K562 (cell line): ENCODE measurements around the gene FETUB. TPM values are rescaled to one million over a fixed set of nuclear protein-coding genes. Genes with fewer than 3 reads are reported as not detected.

Experiments used
- ATAC-seq: fragments of 200-7000 bp; cut with Tn5 transposase; 3 replicates; pipeline ENCODE4 v1.9.1; 2020; ENCODE audit warnings: moderate library complexity
- BruUV-seq: library from RNA; stranded (reverse); fragments of 400-500 nt; replicated peaks from 2 replicates; lab custom pipeline; 2021; lab: Mats Ljungman, UMichigan
- CTCF ChIA-PET: fragments of 300-600 bp; formaldehyde crosslinking; extraction: SDS; loops from one replicate; lab custom pipeline; 2021; ENCODE audit warnings: low intra/inter-chr PET ratio; lab: Yijun Ruan, JAX
- POLR2A ChIA-PET: fragments of 300-600, 350-650 bp; sonication (Branson Sonifier 250); formaldehyde crosslinking; extraction: SDS; loops from one replicate; lab custom pipeline; 2021; ENCODE audit warnings: antibody characterized with exemption, inconsistent platforms; lab: Yijun Ruan, JAX
- DNase-seq, 4 experiments: peaks; one replicate each; pipeline versions ENCODE4 v3.0.0 to v3.0.0-alpha.2; 2011 to 2018; ENCODE audit warnings: low spot score in 3 of 4, mixed read lengths in 3 of 4; ENCODE audit errors: extremely low read depth in 1 of 4
- FAIRE-seq: peaks from 2 replicates; lab custom pipeline; 2011; peaks lifted over from hg19 to GRCh38; lab: Jason Lieb, UNC
- H2AFZ ChIP-seq: 2 replicates; pipeline ENCODE4 v1.6.0; 2011; ENCODE audit warnings: low read depth, low read length, control low read depth, inconsistent platforms
- H3K27ac ChIP-seq: fragments of 200-600 bp; 3 replicates; pipeline ENCODE4 v1.8.0; 2011; ENCODE audit warnings: low read depth, mild to moderate bottlenecking, control low read depth, inconsistent platforms, low read length, moderate library complexity, mixed read lengths; ENCODE audit errors: extremely low read depth
- H3K27me3 ChIP-seq, 2 experiments: fragments of 300-600 bp in 1 of 2; 2 replicates in 1 of 2; 3 replicates in 1 of 2; pipeline versions ENCODE4 v1.6.0 to v1.8.0; 2011; ENCODE audit warnings: inconsistent platforms in 2 of 2, low read length in 2 of 2, mild to moderate bottlenecking in 1 of 2, mixed read lengths in 1 of 2, moderate library complexity in 1 of 2; ENCODE audit not compliant: control insufficient read depth in 2 of 2, insufficient read depth in 2 of 2
- H3K36me3 ChIP-seq: fragments of 300-600 bp; 3 replicates; pipeline ENCODE4 v1.8.0; 2011; ENCODE audit warnings: mild to moderate bottlenecking, low read length, inconsistent platforms; ENCODE audit not compliant: control insufficient read depth, insufficient read depth
- H3K4me1 ChIP-seq, 2 experiments: fragments of 200-600 bp in 1 of 2; replicated peaks in 1 of 2; 2 replicates in 1 of 2; 3 replicates in 1 of 2; pipeline versions ENCODE4 v1.5.1 to v1.8.0; 2011; ENCODE audit warnings: inconsistent platforms in 2 of 2, low read length in 2 of 2, mild to moderate bottlenecking in 1 of 2, mixed read lengths in 1 of 2, moderate library complexity in 1 of 2; ENCODE audit not compliant: control insufficient read depth in 2 of 2, insufficient read depth in 2 of 2
- H3K4me2 ChIP-seq: 2 replicates; pipeline ENCODE4 v1.6.1; 2011; ENCODE audit warnings: low read length, control low read depth, inconsistent platforms, mixed read lengths; ENCODE audit not compliant: insufficient read depth
- H3K4me3 ChIP-seq: fragments of 200-600 bp; sonication (generic), shearing (Covaris generic); 2 replicates; pipeline ENCODE4 v1.5.1; 2016; ENCODE audit warnings: control low read depth, inconsistent platforms
- H3K79me2 ChIP-seq: fragments of 200-600 bp; 3 replicates; pipeline ENCODE4 v1.8.0; 2011; ENCODE audit warnings: low read length, inconsistent platforms; ENCODE audit not compliant: control insufficient read depth, insufficient read depth
- H3K9ac ChIP-seq, 2 experiments: 2 replicates each; pipeline versions ENCODE4 v1.6.0 to v1.6.1; 2011; ENCODE audit warnings: low read depth in 2 of 2, low read length in 2 of 2, control low read depth in 1 of 2, inconsistent platforms in 1 of 2, mild to moderate bottlenecking in 1 of 2, mixed read lengths in 1 of 2; ENCODE audit not compliant: insufficient read depth in 1 of 2
- H3K9me1 ChIP-seq: one replicate; pipeline ENCODE4 v1.6.0; 2011; ENCODE audit warnings: inconsistent platforms, mild to moderate bottlenecking, low read length, moderate library complexity; ENCODE audit not compliant: control insufficient read depth, insufficient read depth
- H3K9me3 ChIP-seq: replicated peaks from 2 replicates; pipeline ENCODE4 v1.5.1; 2011; ENCODE audit warnings: low read depth, low read length, inconsistent platforms; ENCODE audit not compliant: control insufficient read depth, insufficient read depth
- H4K20me1 ChIP-seq: replicated peaks from 2 replicates; pipeline ENCODE4 v1.6.1; 2011; ENCODE audit warnings: low read length, inconsistent platforms, mixed read lengths; ENCODE audit not compliant: control insufficient read depth, insufficient read depth
- BCL6 ChIP-seq: fragments of 250-450 bp; sonication (Bioruptor Pico); IDR thresholded peaks from 2 replicates; pipeline ENCODE4 v1.4.0; 2020
- BMI1 ChIP-seq: fragments of 150-350 bp; IDR thresholded peaks from 2 replicates; pipeline ENCODE4 v1.6.1; 2014; ENCODE audit warnings: low read length
- CBFB ChIP-seq: sonication (generic); formaldehyde crosslinking; IDR thresholded peaks from 2 replicates; pipeline ENCODE4 v1.4.0; 2020; ENCODE audit warnings: mild to moderate bottlenecking, missing genetic modification reagents
- HCFC1 ChIP-seq: IDR thresholded peaks from 2 replicates; pipeline ENCODE4 v1.6.1; 2012; ENCODE audit warnings: low read depth, low read length, improper control_type of control experiment
- KDM5B ChIP-seq: fragments of 200-600 bp; sonication (generic); IDR thresholded peaks from 2 replicates; pipeline ENCODE4 v1.6.1; 2012; ENCODE audit warnings: low read depth, mild to moderate bottlenecking, moderate library complexity, low read length, control low read depth, inconsistent platforms; ENCODE audit not compliant: insufficient replicate concordance
- MTA3 ChIP-seq: fragments of 450-650 bp; formaldehyde crosslinking; IDR thresholded peaks from 2 replicates; pipeline ENCODE4 v1.6.1; 2017; ENCODE audit warnings: mild to moderate bottlenecking, borderline replicate concordance
- MXI1 ChIP-seq: IDR thresholded peaks from 2 replicates; pipeline ENCODE4 v1.6.1; 2011; ENCODE audit warnings: low read depth, mild to moderate bottlenecking, improper control_type of control experiment, low read length
- NCOA6 ChIP-seq: fragments of 450-650 bp; IDR thresholded peaks from 2 replicates; pipeline ENCODE4 v1.6.1; 2017; ENCODE audit warnings: mild to moderate bottlenecking
- NFRKB ChIP-seq: fragments of 450-650 bp; IDR thresholded peaks from 2 replicates; pipeline ENCODE4 v1.6.1; 2016; ENCODE audit warnings: low read depth
- NR2C1 ChIP-seq, 2 experiments: fragments of 450-650 bp; IDR thresholded peaks; 2 replicates each; pipeline ENCODE4 v1.6.1; 2017; ENCODE audit warnings: mild to moderate bottlenecking in 2 of 2, antibody characterized with exemption in 1 of 2, inconsistent platforms in 1 of 2, missing compliant biosample characterization in 1 of 2, missing genetic modification characterization in 1 of 2
- PHB ChIP-seq: fragments of 250-450 bp; sonication (Bioruptor Pico); IDR thresholded peaks from 2 replicates; pipeline ENCODE4 v1.5.0; 2021
- SLC30A9 ChIP-seq: fragments of 250-450 bp; sonication (Bioruptor Pico); IDR thresholded peaks from 2 replicates; pipeline ENCODE4 v1.8.0; 2022; ENCODE audit warnings: mild to moderate bottlenecking, moderate library complexity
- ZNF197 ChIP-seq: fragments of 200-800 bp; sonication (Bioruptor generic); IDR thresholded peaks from 2 replicates; pipeline ENCODE4 v1.6.1; 2016; ENCODE audit warnings: low read depth, missing genetic modification characterization, missing compliant biosample characterization
- ZNF232 ChIP-seq: sonication (generic); formaldehyde crosslinking; IDR thresholded peaks from 2 replicates; pipeline ENCODE4 v1.8.0; 2022; ENCODE audit warnings: mild to moderate bottlenecking, missing genetic modification reagents
- ZNF511 ChIP-seq: sonication (generic); formaldehyde crosslinking; IDR thresholded peaks from 2 replicates; pipeline ENCODE4 v1.8.0; 2022; ENCODE audit warnings: mild to moderate bottlenecking, missing genetic modification reagents
- WGBS: fragments of 100-300 bp; shearing (Covaris generic); methylation state at CpG from one replicate; pipeline ENCODE4 v1.1.6; 2016; ENCODE audit warnings: low coverage, mixed read lengths; ENCODE audit not compliant: insufficient coverage; ENCODE audit errors: missing lambda C conversion rate; 5-methylcytosine and 5-hydroxymethylcytosine counted together
- in situ Hi-C: fragments of 300-500 bp; cut with MboI; formaldehyde crosslinking; loops from 4 replicates; pipeline ENCODE4 v1.15.0; 2018; ENCODE audit warnings: inconsistent platforms, mixed read lengths
- intact Hi-C: fragments of 100-400 bp; cut with micrococcal nuclease; formaldehyde crosslinking; loops from 2 replicates; pipeline ENCODE4 v1.14.2; 2022
- polyA plus RNA-seq, 8 experiments: library from polyadenylated mRNA; depleted of rRNA in 4 of 8; stranded (reverse) in 5 of 8; unstranded in 3 of 8; fragments of >200 nt; fragmentation: Nextera tagmentation in 2 of 8; fragmentation: Illumina TruSeq in 1 of 8; extraction: Ambion mirVana in 2 of 8; extraction: Trizol in 1 of 8; gene quantifications; 2 replicates each; pipeline versions ENCODE4 v1.2.1 to v1.2.3, GENCODE V29; 2011 to 2014; ENCODE audit warnings: inconsistent platforms in 1 of 8, missing spikeins in 1 of 8
- total RNA-seq, 7 experiments: library from RNA; depleted of rRNA in 6 of 7; stranded (reverse); fragments of >200 nt in 6 of 7; fragmentation: Illumina TruSeq in 2 of 7; extraction: Trizol in 2 of 7; gene quantifications; 2 replicates each; pipeline versions ENCODE4 v1.2.1 to v1.2.3, GENCODE V29; 2011 to 2021; ENCODE audit warnings: low replicate concordance in 1 of 7

The FETUB gene
- total and polyA plus RNA-seq, 9 of the 15 experiments (the other 6 are each of a cell fraction or from before 2014, with no cell fraction given), result not detected

GRCh38 chr3:186622651-186623310 lies 17.4 kb upstream of the FETUB start:
- Histone ChIP-seq H3K27ac (no peak overlapping the region), H3K9me1 (no peaks in the 10 kb centered on the region), H3K27me3 (peaks cover 4 to 54% of the 10 kb centered on the region in 2 experiments; a peak in 4 of 5 replicates), H3K4me2 (no peak overlapping the region), H2AFZ (no peak overlapping the region), H3K4me3 (no peak overlapping the region), H3K4me1 (peaks cover 0 to 3% of the 10 kb centered on the region in 2 experiments; a peak in 2 of 5 replicates), H3K79me2 (no peaks in the 10 kb centered on the region), H3K9me3 (0 out of 2 replicates have a peak, but pooled peaks cover 1% of the 10 kb centered on the region), H3K9ac (no peak overlapping the region), H3K36me3 (no peaks in the 10 kb centered on the region), H4K20me1 (no peaks in the 10 kb centered on the region)
- BruUV-seq, result no TSS peak
- intact Hi-C loops, result no loop called here
- ATAC-seq (no peak), DNase-seq (no peak), FAIRE-seq (no peak)
- ChIA-PET POLR2A (interaction anchor here (2.6 kb wide), 1 partner anchor 161 kb away, joined by 10 read pairs; the partner anchor contains the start of gene EIF4A2), CTCF (no interaction called here)
- in situ Hi-C loops, result no loop called here
- TF ChIP-seq CBFB, result no peak
- no peak for TF ChIP-seq MXI1
- no peak for TF ChIP-seq MTA3
- TF ChIP-seq ZNF232 (CRISPR knock-in tag), result no peak
- no peak for TF ChIP-seq KDM5B
- no peak for TF ChIP-seq ZNF511 (CRISPR knock-in tag)
- TF ChIP-seq SLC30A9 (CRISPR knock-in tag), result no peak
- TF ChIP-seq BMI1, result no peak
- TF ChIP-seq NFRKB, result no peak
- TF ChIP-seq NCOA6, result no peak
- TF ChIP-seq NR2C1 (IDR thresholded peaks at IDR 0.05), result no peak
- no peak for TF ChIP-seq NR2C1 (tag; IDR thresholded peaks at IDR 0.05)
- no peak for TF ChIP-seq ZNF197 (CRISPR knock-in tag)
- no peak for TF ChIP-seq PHB (CRISPR knock-in tag)
- no peak for TF ChIP-seq HCFC1
- no peak for TF ChIP-seq BCL6 (CRISPR knock-in tag)
- 5% methylated on average over 2 of the region's 2 CpGs for WGBS
